Loucy (cell line): ENCODE measurements around the gene MTARC2.

ENCODE experiments used
- H2AFZ ChIP-seq: fragments of 200-600 bp; sonication (generic); 2 replicates; pipeline ENCODE4 v1.6.0; 2016; ENCODE audit warnings: antibody characterized with exemption, mild to moderate bottlenecking, low read length, moderate library complexity
- H3F3A ChIP-seq: fragments of 200-600 bp; 2 replicates; pipeline ENCODE4 v1.6.0; 2016; ENCODE audit warnings: antibody characterized with exemption, low read depth, mild to moderate bottlenecking
- H3K27me3 ChIP-seq: fragments of 200-600 bp; sonication (generic); 2 replicates; pipeline ENCODE4 v1.6.1; 2014; ENCODE audit warnings: low read length, mild to moderate bottlenecking; ENCODE audit not compliant: insufficient read depth, poor library complexity, severe bottlenecking
- H3K36me3 ChIP-seq: fragments of 200-600 bp; sonication (generic); 2 replicates; pipeline ENCODE4 v1.6.1; 2016; ENCODE audit warnings: low read length; ENCODE audit not compliant: insufficient read depth
- H3K4me1 ChIP-seq: fragments of 200-600 bp; sonication (generic); 2 replicates; pipeline ENCODE4 v1.5.1; 2014; ENCODE audit warnings: low read length, mild to moderate bottlenecking; ENCODE audit not compliant: insufficient read depth, poor library complexity, severe bottlenecking
- H3K4me2 ChIP-seq: fragments of 200-600 bp; sonication (generic); 2 replicates; pipeline ENCODE4 v1.6.0; 2014; ENCODE audit warnings: antibody characterized with exemption, low read length, low read depth, mild to moderate bottlenecking; ENCODE audit not compliant: poor library complexity, severe bottlenecking
- H3K4me3 ChIP-seq: fragments of 200-600 bp; sonication (generic); 2 replicates; pipeline ENCODE4 v1.5.1; 2014; ENCODE audit warnings: low read length, mild to moderate bottlenecking, mixed read lengths; ENCODE audit not compliant: poor library complexity, severe bottlenecking
- H3K79me2 ChIP-seq: fragments of 200-600 bp; sonication (generic); 2 replicates; pipeline ENCODE4 v1.6.1; 2014; ENCODE audit warnings: low read length; ENCODE audit not compliant: insufficient read depth
- H3K9ac ChIP-seq: fragments of 200-600 bp; sonication (generic); 2 replicates; pipeline ENCODE4 v1.6.0; 2014; ENCODE audit warnings: mild to moderate bottlenecking, low read depth, low read length, moderate library complexity; ENCODE audit not compliant: poor library complexity, severe bottlenecking
- H3K9me2 ChIP-seq: fragments of 200-600 bp; sonication (generic); replicated peaks from 2 replicates; pipeline ENCODE4 v1.6.1; 2016; ENCODE audit warnings: low read depth, low read length, mixed read lengths
- H3K9me3 ChIP-seq: fragments of 200-600 bp; sonication (generic); 2 replicates; pipeline ENCODE4 v1.6.1; 2014; ENCODE audit warnings: mild to moderate bottlenecking, antibody characterized with exemption, low read length, low read depth; ENCODE audit not compliant: insufficient read depth
- H4K20me1 ChIP-seq: fragments of 200-600 bp; sonication (generic); 2 replicates; pipeline ENCODE4 v1.6.0; 2014; ENCODE audit warnings: antibody characterized with exemption, low read length, mild to moderate bottlenecking; ENCODE audit not compliant: insufficient read depth, poor library complexity, severe bottlenecking
- CTCF ChIP-seq: fragments of 200-600 bp; sonication (generic); conservative IDR thresholded peaks from 2 replicates; pipeline ENCODE4 v1.5.1; 2014; ENCODE audit warnings: mild to moderate bottlenecking, antibody characterized with exemption, low read length
- EZH2phosphoT487 ChIP-seq: fragments of 200-600 bp; IDR thresholded peaks from 2 replicates; pipeline ENCODE4 v1.6.1; 2018; ENCODE audit warnings: antibody characterized with exemption, mild to moderate bottlenecking, moderate library complexity, borderline replicate concordance

Gene MTARC2

GRCh38 chr1:220761688-220762427, 13.7 kb downstream of the MTARC2 start:
- TF ChIP-seq CTCF = no peak
- TF ChIP-seq EZH2phosphoT487 = no peak
- Histone ChIP-seq H3K4me2 (no peak overlapping the region), H3K27me3 (peaks cover 4% of the 10 kb centered on the region), H3K4me1 (no peaks in the 10 kb centered on the region), H3K9ac (no peak overlapping the region), H3F3A (no peaks in the 10 kb centered on the region), H4K20me1 (no peaks in the 10 kb centered on the region), H3K4me3 (no peak overlapping the region), H3K79me2 (no peaks in the 10 kb centered on the region), H3K36me3 (no peaks in the 10 kb centered on the region), H2AFZ (no peak overlapping the region), H3K9me2 (no peaks in the 10 kb centered on the region), H3K9me3 (no peaks in the 10 kb centered on the region)

- Histone ChIP-seq H3K4me1 (no peaks in the 10 kb centered on the region), H3K27me3 (peaks cover 4% of the 10 kb centered on the region), H3K4me2 (no peak overlapping the region), H3K9ac (no peak overlapping the region), H3K4me3 (no peak overlapping the region), H3K9me3 (no peaks in the 10 kb centered on the region), H3F3A (no peaks in the 10 kb centered on the region), H3K79me2 (no peaks in the 10 kb centered on the region), H3K9me2 (no peaks in the 10 kb centered on the region), H3K36me3 (no peaks in the 10 kb centered on the region), H4K20me1 (no peaks in the 10 kb centered on the region), H2AFZ (no peak overlapping the region)
- TF ChIP-seq EZH2phosphoT487 = no peak
- TF ChIP-seq CTCF = no peak
Measured at GRCh38 chr1:220764757-220765156, 16.6 kb downstream of the MTARC2 start.

- H4K20me1 ChIP-seq = no peaks in the 10 kb centered on the region
- H3F3A ChIP-seq = no peaks in the 10 kb centered on the region
- TF ChIP-seq CTCF = no peak
- TF ChIP-seq EZH2phosphoT487 = no peak
- no peaks in the 10 kb centered on the region for H3K4me1 ChIP-seq
- no peak overlapping the region for H2AFZ ChIP-seq
- H3K4me3 ChIP-seq = no peak overlapping the region
- no peaks in the 10 kb centered on the region for H3K27me3 ChIP-seq
- H3K9ac ChIP-seq = no peak overlapping the region
- H3K9me3 ChIP-seq = no peaks in the 10 kb centered on the region
- H3K9me2 ChIP-seq = no peaks in the 10 kb centered on the region
- no peaks in the 10 kb centered on the region for H3K79me2 ChIP-seq
- H3K36me3 ChIP-seq = no peaks in the 10 kb centered on the region
- H3K4me2 ChIP-seq = no peak overlapping the region
Measured at GRCh38 chr1:220767312-220768125, 19.4 kb downstream of the MTARC2 start.
